HEK293 (cell line): ENCODE data around the gene GOLGA6L10.
"Not testable (repeated sequence)": the region's sequence is repeated elsewhere in the genome, so short reads cannot be mapped to it uniquely, and the experiment has no call there.

Source experiments
- CTCF ChIA-PET: fragments of 350-600 bp; formaldehyde crosslinking; extraction: SDS; loops from one replicate; lab custom pipeline; 2021; ENCODE audit warnings: antibody characterized with exemption; lab: Yijun Ruan, JAX
- POLR2A ChIA-PET: fragments of 300-600 bp; formaldehyde crosslinking; extraction: SDS; loops from one replicate; lab custom pipeline; 2020; ENCODE audit warnings: antibody characterized with exemption, inconsistent platforms; lab: Yijun Ruan, JAX
- H3K27ac ChIP-seq: fragments of 200-500 bp; sonication (Bioruptor generic); 2 replicates; pipeline ENCODE4 v1.5.1; 2014; ENCODE audit warnings: low read depth, low read length, control low read depth, inconsistent platforms; ENCODE audit errors: extremely low read depth
- H3K36me3 ChIP-seq, 2 experiments: fragments of 200-500 bp in 1 of 2; sonication (Bioruptor generic) in 1 of 2; 1 replicate in 1 of 2; 2 replicates in 1 of 2; pipeline ENCODE4 v1.5.1; 2014 to 2017; ENCODE audit warnings: inconsistent platforms in 2 of 2, low read length in 2 of 2; ENCODE audit not compliant: control insufficient read depth in 2 of 2, insufficient read depth in 1 of 2
- H3K4me1 ChIP-seq: fragments of 200-500 bp; sonication (Bioruptor generic); 2 replicates; pipeline ENCODE4 v1.5.1; 2014; ENCODE audit warnings: mild to moderate bottlenecking, low read length, inconsistent platforms; ENCODE audit not compliant: control insufficient read depth, insufficient read depth
- H3K4me3 ChIP-seq: 2 replicates; pipeline ENCODE4 v1.5.1; 2011; ENCODE audit warnings: low read depth, mild to moderate bottlenecking, control low read depth, low read length, moderate library complexity
- H3K9me3 ChIP-seq: fragments of 200-500 bp; sonication (Bioruptor generic); 2 replicates; pipeline ENCODE4 v1.5.1; 2014; ENCODE audit warnings: low read depth, low read length, inconsistent platforms; ENCODE audit not compliant: control insufficient read depth, insufficient read depth
- KLF1 ChIP-seq: fragments of 450-650 bp; formaldehyde crosslinking; IDR thresholded peaks from 2 replicates; pipeline ENCODE4 v1.5.1; 2016; ENCODE audit warnings: missing biosample characterization, missing genetic modification characterization
- KLF16 ChIP-seq: fragments of 450-650 bp; formaldehyde crosslinking; IDR thresholded peaks from 2 replicates; pipeline ENCODE4 v1.5.1; 2017; ENCODE audit warnings: missing biosample characterization, missing genetic modification characterization
- KLF8 ChIP-seq: fragments of 450-650 bp; formaldehyde crosslinking; IDR thresholded peaks from 2 replicates; pipeline ENCODE4 v1.5.1; 2016; ENCODE audit warnings: missing biosample characterization, missing genetic modification characterization
- PBX3 ChIP-seq: sonication (generic); formaldehyde crosslinking; IDR thresholded peaks from 2 replicates; pipeline ENCODE4 v1.8.1; 2022; ENCODE audit warnings: mild to moderate bottlenecking, moderate library complexity, missing genetic modification reagents
- SP7 ChIP-seq: fragments of 450-650 bp; formaldehyde crosslinking; IDR thresholded peaks from 2 replicates; pipeline ENCODE4 v1.5.1; 2016; ENCODE audit warnings: missing biosample characterization, missing genetic modification characterization
- ZBTB49 ChIP-seq: fragments of 450-650 bp; formaldehyde crosslinking; IDR thresholded peaks from 2 replicates; pipeline ENCODE4 v1.5.1; 2016; ENCODE audit warnings: missing biosample characterization, missing genetic modification characterization, low read depth
- ZNF140 ChIP-seq: fragments of 450-650 bp; formaldehyde crosslinking; IDR thresholded peaks from 2 replicates; pipeline ENCODE4 v1.5.1; 2016; ENCODE audit warnings: missing biosample characterization, missing genetic modification characterization
- ZNF202 ChIP-seq: fragments of 450-650 bp; formaldehyde crosslinking; IDR thresholded peaks from 2 replicates; pipeline ENCODE4 v1.5.1; 2016; ENCODE audit warnings: missing biosample characterization, missing genetic modification characterization, borderline replicate concordance
- ZNF223 ChIP-seq: fragments of 450-650 bp; formaldehyde crosslinking; IDR thresholded peaks from 2 replicates; pipeline ENCODE4 v1.5.1; 2016; ENCODE audit warnings: missing biosample characterization, missing genetic modification characterization
- ZNF302 ChIP-seq: fragments of 450-650 bp; formaldehyde crosslinking; IDR thresholded peaks from 2 replicates; pipeline ENCODE4 v1.5.1; 2016; ENCODE audit warnings: missing biosample characterization, missing genetic modification characterization, low read depth
- ZNF518A ChIP-seq: fragments of 450-650 bp; formaldehyde crosslinking; conservative IDR thresholded peaks from 2 replicates; pipeline ENCODE4 v1.5.1; 2016; ENCODE audit warnings: low read depth, missing biosample characterization, missing genetic modification characterization
- ZNF639 ChIP-seq: fragments of 450-650 bp; formaldehyde crosslinking; IDR thresholded peaks from 2 replicates; pipeline ENCODE4 v1.5.1; 2016; ENCODE audit warnings: missing biosample characterization, missing genetic modification characterization
- ZNF837 ChIP-seq: fragments of 450-650 bp; formaldehyde crosslinking; IDR thresholded peaks from 2 replicates; pipeline ENCODE4 v1.5.1; 2016; ENCODE audit warnings: missing biosample characterization, missing genetic modification characterization

Gene GOLGA6L10

GRCh38 chr15:82349375-82349774 is at the start of gene GOLGA6L10:
TSS of gene GOLGA6L10 (minus strand) at chr15:82349475. CDS start at chr15:82349375, 100 bp downstream.
- CTCF ChIA-PET, H3K27ac ChIP-seq, POLR2A ChIA-PET, H3K4me3 ChIP-seq, H3K9me3 ChIP-seq, H3K4me1 ChIP-seq, H3K36me3 ChIP-seq: not testable (repeated sequence)

- Histone ChIP-seq H3K4me1 (peaks cover 7% of the 10 kb centered on the region; the same call in 1 of the 2 replicates), H3K9me3 (no peaks in the 10 kb centered on the region), H3K27ac (no peak overlapping the region), H3K4me3 (no peak overlapping the region), H3K36me3 (no peaks in the 10 kb centered on the region; a peak in 1 of 3 replicates)
- TF ChIP-seq ZNF140 (tag by site-specific recombination) = no peak
- no peak for TF ChIP-seq KLF16 (tag by site-specific recombination)
- TF ChIP-seq ZNF302 = no peak
- no peak for TF ChIP-seq ZNF639
- TF ChIP-seq KLF8 (tag by site-specific recombination) = no peak
- TF ChIP-seq ZNF202 (tag by site-specific recombination) = no peak
- no peak for TF ChIP-seq SP7 (tag by site-specific recombination)
- no peak for TF ChIP-seq ZNF837 (tag by site-specific recombination)
- TF ChIP-seq ZBTB49 = no peak
- no peak for TF ChIP-seq KLF1
- TF ChIP-seq ZNF518A (tag by site-specific recombination) = no peak
- TF ChIP-seq ZNF223 (tag by site-specific recombination) = no peak
- no peak for TF ChIP-seq PBX3 (CRISPR knock-in tag)
- POLR2A ChIA-PET = no interaction called here
- CTCF ChIA-PET = interaction anchor here (0.7 kb wide), 1 partner anchor 117 kb away, joined by 3 read pairs; no protein-coding TSS in a partner anchor
These were observed 49.5 kb upstream of the GOLGA6L10 start for GRCh38 chr15:82398785-82399184.
